ENCODE results near the gene FOXP3. TPM values are rescaled to one million over a fixed set of nuclear protein-coding genes. Genes with fewer than 3 reads are reported as not detected.

Gene FOXP3
- total and polyA plus RNA-seq, 12 donors, result 0.04 to 1.2 TPM; not detected in 10

DNA sequence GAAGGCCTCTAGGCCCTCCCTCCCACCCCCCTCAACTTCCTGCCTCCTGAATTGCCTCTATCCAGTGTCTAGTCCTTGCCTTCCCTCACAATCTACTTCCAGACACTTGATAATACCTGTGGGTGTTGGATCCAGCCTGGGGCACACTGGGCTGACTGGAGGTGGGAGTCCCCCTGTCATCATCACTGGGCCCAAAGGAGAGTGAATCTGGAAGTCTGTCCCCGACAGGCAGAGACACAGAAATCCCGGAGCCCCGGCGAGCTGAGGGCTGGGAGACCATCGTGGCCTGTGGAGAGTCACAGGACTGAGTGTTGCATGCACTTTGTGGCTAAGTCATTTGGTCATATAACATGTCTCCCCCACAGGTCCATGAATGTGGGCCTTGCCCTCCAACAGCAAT is 56.1 kb downstream of the FOXP3 start:
- DNase-seq (no peak), ATAC-seq (no peak)
- no peaks in the 10 kb centered on the region for H3K9me3 ChIP-seq
- TF ChIP-seq CTCF (IDR thresholded peaks at IDR 0.05), result no peak
- no peak overlapping the region for H3K4me3 ChIP-seq
- intact Hi-C loops (cut with DNase I), result no loop called here
- WGBS, 2 donors, result 89 to 96% methylated on average over 5 of the region's 5 CpGs
- peaks cover 0 to 26% (median 0%) of the 10 kb centered on the region in 7 donors for H3K27me3 ChIP-seq
- no peaks in the 10 kb centered on the region for H3K4me1 ChIP-seq
- no peaks in the 10 kb centered on the region for H3K36me3 ChIP-seq
- H3K27ac ChIP-seq, result no peak overlapping the region

- WGBS, 2 donors, result 82 to 89% methylated on average over 5 to 8 of the region's 8 CpGs
- no peak overlapping the region for H3K4me3 ChIP-seq
- DNase-seq (no peak), ATAC-seq (no peak)
- no peaks in the 10 kb centered on the region for H3K9me3 ChIP-seq
- intact Hi-C loops (cut with DNase I), result no loop called here
- TF ChIP-seq CTCF (IDR thresholded peaks at IDR 0.05), result no peak
- no peaks in the 10 kb centered on the region for H3K4me1 ChIP-seq
- no peaks in the 10 kb centered on the region for H3K36me3 ChIP-seq
- peaks cover 0 to 26% (median 0%) of the 10 kb centered on the region in 7 donors for H3K27me3 ChIP-seq
- no peak overlapping the region for H3K27ac ChIP-seq
These were observed 58.0 kb downstream of the FOXP3 start for GRCh38 chrX:49206543-49206942.

DNA sequence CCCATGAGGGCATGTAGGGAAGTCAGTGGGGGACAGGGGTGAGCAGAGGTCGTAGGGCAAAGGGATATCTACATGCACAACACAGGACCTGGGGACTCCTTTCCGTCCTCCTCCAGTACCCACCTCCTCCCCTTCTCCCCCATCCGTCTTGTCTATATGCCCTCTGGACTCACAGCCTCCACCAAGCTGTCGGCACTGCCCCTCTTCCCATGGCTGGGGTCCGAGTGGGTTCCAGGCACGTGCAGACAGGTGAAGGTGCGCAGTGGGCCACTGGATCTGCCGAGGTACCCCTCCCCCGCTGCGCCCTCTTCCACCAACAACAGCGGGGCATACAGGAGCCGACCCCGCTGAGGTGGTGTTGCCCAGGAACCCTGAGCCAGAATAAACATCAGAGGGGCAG is 59.1 kb downstream of the FOXP3 start:
- no peak overlapping the region for H3K27ac ChIP-seq
- no peak for TF ChIP-seq CTCF (IDR thresholded peaks at IDR 0.05)
- peaks cover 0 to 5% (median 0%) of the 10 kb centered on the region in 9 donors for H3K4me1 ChIP-seq
- DNase-seq (no peak), ATAC-seq (no peak)
- 77 to 92% methylated on average over 9 to 13 of the region's 13 CpGs for WGBS, 2 donors
- no peaks in the 10 kb centered on the region for H3K9me3 ChIP-seq
- H3K36me3 ChIP-seq, result no peaks in the 10 kb centered on the region
- H3K27me3 ChIP-seq, result peaks cover 0 to 26% (median 0%) of the 10 kb centered on the region in 7 donors
- H3K4me3 ChIP-seq, result no peak overlapping the region
- intact Hi-C loops (cut with DNase I), result no loop called here

- no peak for ATAC-seq
- H3K9me3 ChIP-seq, result no peaks in the 10 kb centered on the region
- intact Hi-C loops (cut with DNase I), result no loop called here
- H3K36me3 ChIP-seq, result no peaks in the 10 kb centered on the region
- no peak overlapping the region for H3K27ac ChIP-seq
- no peak for DNase-seq
- no peak for TF ChIP-seq CTCF (IDR thresholded peaks at IDR 0.05)
- 43 to 59% methylated on average over 4 of the region's 4 CpGs for WGBS, 2 donors
- H3K4me1 ChIP-seq, result peaks cover 0 to 9% (median 2%) of the 10 kb centered on the region in 9 donors
- H3K27me3 ChIP-seq, result peaks cover 0 to 26% (median 0%) of the 10 kb centered on the region in 7 donors
- no peak overlapping the region for H3K4me3 ChIP-seq
These were observed 59.8 kb downstream of the FOXP3 start for GRCh38 chrX:49204709-49205108.
